ENCODE measurements around the gene CBX1. TPM values are rescaled to one million over a fixed set of nuclear protein-coding genes. Genes with fewer than 3 reads are reported as not detected.

CBX1 gene
- total RNA-seq, 2 donors from 2014 or later: 173 to 230 TPM

DNA sequence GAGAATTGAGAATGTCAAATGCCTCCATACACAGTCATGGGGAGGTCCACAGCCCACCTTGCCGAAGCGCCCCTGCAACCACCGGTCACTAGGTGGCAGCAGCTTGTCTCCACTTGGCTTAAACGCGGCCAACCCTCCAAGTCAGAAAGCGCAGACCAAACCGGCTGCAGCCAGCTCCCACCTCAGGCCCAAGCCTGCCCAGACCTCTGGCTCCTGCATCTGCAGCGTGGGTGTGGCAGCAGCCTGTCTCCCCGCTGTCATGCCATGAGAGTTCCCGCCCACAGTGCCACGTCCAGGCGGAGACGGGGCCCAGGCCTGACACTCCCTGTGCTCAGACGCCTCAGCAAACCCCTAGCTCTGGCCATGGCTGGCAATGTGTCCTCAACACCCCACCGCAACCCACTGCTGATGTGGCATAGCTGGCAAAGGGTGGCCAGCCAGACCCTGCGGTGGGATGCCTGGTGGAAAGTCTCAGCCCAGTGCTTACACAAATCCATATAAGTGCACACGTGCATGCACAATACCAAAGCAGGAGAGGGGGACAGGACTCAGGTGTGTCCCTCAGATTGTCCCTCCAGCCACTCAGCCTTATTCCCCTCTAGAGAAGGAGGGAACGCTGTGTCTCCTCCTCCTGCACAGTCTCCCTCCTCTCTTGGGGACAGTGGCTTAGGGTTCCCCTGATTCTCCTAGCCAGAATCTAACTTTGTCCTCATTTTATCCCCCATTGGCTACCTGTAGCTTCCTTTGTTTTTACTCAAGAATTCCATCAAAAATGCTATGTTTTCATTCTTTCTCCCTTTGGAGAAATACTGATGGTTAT lies 74.6 kb downstream of the CBX1 start:
- Histone ChIP-seq H3K9me3 (ENCODE audit: control insufficient read depth, low read length) (no peaks in the 10 kb centered on the region), H3K4me3 (ENCODE audit: low read length) (no peak overlapping the region), H3K36me3 (ENCODE audit: control insufficient read depth, insufficient read depth, low read length) (no peaks in the 10 kb centered on the region), H3K27me3 (ENCODE audit: control insufficient read depth, insufficient read depth, low read length, poor library complexity, severe bottlenecking) (peaks cover 30% of the 10 kb centered on the region), H3K4me1 (ENCODE audit: control insufficient read depth, insufficient read depth, low read length) (no peaks in the 10 kb centered on the region), H3K27ac (ENCODE audit: low read depth, low read length) (no peak overlapping the region), H3K9ac (ENCODE audit: extremely low read depth, low read length, poor library complexity, severe bottlenecking) (no peak overlapping the region)
- peak; percentile 98 for DNase-seq
- Mint-ChIP-seq H3K36me3 (ENCODE audit: low read depth) (no peaks in the 10 kb centered on the region), H3K27me3 (ENCODE audit: insufficient read depth) (peaks cover 43% of the 10 kb centered on the region), H3K4me1 (peaks cover 10% of the 10 kb centered on the region), H3K27ac (no peak overlapping the region), H3K4me3 (no peak overlapping the region), H3K9me3 (no peaks in the 10 kb centered on the region)
- TF ChIP-seq, protein P1, sequence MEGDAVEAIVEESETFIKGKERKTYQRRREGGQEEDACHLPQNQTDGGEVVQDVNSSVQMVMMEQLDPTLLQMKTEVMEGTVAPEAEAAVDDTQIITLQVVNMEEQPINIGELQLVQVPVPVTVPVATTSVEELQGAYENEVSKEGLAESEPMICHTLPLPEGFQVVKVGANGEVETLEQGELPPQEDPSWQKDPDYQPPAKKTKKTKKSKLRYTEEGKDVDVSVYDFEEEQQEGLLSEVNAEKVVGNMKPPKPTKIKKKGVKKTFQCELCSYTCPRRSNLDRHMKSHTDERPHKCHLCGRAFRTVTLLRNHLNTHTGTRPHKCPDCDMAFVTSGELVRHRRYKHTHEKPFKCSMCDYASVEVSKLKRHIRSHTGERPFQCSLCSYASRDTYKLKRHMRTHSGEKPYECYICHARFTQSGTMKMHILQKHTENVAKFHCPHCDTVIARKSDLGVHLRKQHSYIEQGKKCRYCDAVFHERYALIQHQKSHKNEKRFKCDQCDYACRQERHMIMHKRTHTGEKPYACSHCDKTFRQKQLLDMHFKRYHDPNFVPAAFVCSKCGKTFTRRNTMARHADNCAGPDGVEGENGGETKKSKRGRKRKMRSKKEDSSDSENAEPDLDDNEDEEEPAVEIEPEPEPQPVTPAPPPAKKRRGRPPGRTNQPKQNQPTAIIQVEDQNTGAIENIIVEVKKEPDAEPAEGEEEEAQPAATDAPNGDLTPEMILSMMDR (conservative IDR thresholded peaks at IDR 0.05): peak; percentile 92
- WGBS, 2 experiments (ENCODE audit: insufficient coverage in 1 of 2, insufficient read length in 1 of 2): 27 to 46% methylated on average over 4 to 18 of the region's 18 CpGs

DNA sequence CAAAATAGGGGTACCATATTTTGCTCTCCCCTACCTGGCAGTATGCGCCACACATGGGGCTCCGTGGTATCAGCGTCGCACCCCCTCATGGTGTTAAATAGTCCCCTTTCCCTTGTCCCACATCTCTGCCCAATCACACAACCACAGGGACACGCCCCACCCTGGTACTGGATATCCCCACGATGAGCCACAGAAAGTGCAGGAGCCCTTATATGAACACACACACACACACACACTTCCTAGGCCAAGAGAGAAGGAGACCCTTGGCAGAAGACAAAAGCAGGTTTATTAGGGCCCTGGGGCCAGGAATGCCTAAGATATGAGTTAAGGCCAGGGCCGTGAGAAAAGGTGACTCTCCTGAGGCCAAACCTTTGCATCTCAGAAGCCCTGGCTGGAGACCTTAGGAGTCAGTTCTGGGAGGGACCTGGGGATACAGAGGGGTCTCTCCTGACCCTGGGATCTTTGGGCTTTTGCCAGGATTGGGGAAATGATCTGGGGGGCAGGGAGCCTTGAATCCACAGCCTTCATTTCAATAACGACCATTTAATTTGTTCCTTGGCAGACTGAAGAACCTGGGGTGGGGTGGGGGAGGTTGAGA lies 75.3 kb downstream of the CBX1 start:
- Histone ChIP-seq H3K9me3 (ENCODE audit: control insufficient read depth, low read length) (no peaks in the 10 kb centered on the region), H3K36me3 (ENCODE audit: control insufficient read depth, insufficient read depth, low read length) (no peaks in the 10 kb centered on the region), H3K27ac (ENCODE audit: low read depth, low read length) (no peak overlapping the region), H3K9ac (ENCODE audit: extremely low read depth, low read length, poor library complexity, severe bottlenecking) (no peak overlapping the region), H3K4me3 (ENCODE audit: low read length) (peak overlapping the region; percentile 80), H3K27me3 (ENCODE audit: control insufficient read depth, insufficient read depth, low read length, poor library complexity, severe bottlenecking) (peaks cover 30% of the 10 kb centered on the region), H3K4me1 (ENCODE audit: control insufficient read depth, insufficient read depth, low read length) (no peaks in the 10 kb centered on the region)
- Mint-ChIP-seq H3K27me3 (ENCODE audit: insufficient read depth) (peaks cover 48% of the 10 kb centered on the region), H3K9me3 (no peaks in the 10 kb centered on the region), H3K4me1 (peaks cover 10% of the 10 kb centered on the region), H3K4me3 (peak overlapping the region; percentile 59), H3K27ac (no peak overlapping the region), H3K36me3 (ENCODE audit: low read depth) (no peaks in the 10 kb centered on the region)
- DNase-seq: no peak
- TF ChIP-seq, protein P1 (conservative IDR thresholded peaks at IDR 0.05): no peak
- WGBS, 2 experiments (ENCODE audit: insufficient coverage in 1 of 2, insufficient read length in 1 of 2): 72 to 80% methylated on average over 6 to 7 of the region's 8 CpGs

DNA sequence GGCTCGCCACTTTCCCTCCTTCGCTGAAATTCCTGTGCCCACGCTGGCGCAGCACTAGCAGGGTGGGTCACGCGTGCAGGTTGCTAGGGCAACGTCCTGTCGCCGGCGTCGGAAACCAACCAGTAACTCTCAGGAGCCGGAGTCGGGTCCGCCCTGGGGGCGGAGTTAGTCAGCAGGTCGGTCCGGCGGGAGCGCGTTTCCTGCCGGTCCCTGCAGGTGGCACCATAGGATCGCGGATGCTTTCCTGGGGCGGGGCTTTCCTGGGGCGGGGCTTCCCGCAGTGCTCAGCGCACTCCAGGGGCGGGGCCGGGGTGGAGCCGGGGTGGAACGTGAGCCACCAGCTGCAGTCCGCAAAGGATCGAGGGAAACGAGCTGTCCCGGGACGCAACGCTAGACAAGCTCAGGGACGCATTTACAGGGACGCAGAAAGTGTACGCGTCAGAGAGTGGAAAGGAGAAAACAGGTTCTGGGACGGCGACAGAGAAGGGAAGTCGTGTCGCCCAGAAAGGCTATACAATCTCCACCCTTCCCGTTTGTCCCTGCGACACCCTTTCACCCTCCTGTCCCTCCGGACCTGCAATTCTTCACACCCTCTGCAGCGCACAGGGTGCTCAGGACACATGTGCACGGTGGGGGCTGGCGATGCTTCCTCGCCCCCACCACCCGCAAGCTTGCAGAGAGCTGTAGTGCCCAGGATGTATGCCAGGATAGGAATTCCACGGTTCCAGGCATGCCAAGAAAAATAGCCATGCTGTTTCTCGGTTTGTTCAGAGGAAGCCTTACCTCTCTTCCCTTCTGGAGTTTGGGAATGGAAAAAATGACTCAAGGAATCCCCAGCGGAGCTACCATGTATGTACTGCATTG lies 76.0 kb downstream of the CBX1 start:
- Mint-ChIP-seq H3K27me3 (ENCODE audit: insufficient read depth) (peaks cover 51% of the 10 kb centered on the region), H3K36me3 (ENCODE audit: low read depth) (no peaks in the 10 kb centered on the region), H3K4me3 (peak overlapping the region; percentile 59), H3K9me3 (no peaks in the 10 kb centered on the region), H3K4me1 (peaks cover 10% of the 10 kb centered on the region), H3K27ac (peak overlapping the region; percentile 6)
- no peaks in the 10 kb centered on the region for H3K36me3 ChIP-seq (ENCODE audit: control insufficient read depth, insufficient read depth, low read length)
- H3K27ac ChIP-seq (ENCODE audit: low read depth, low read length): peak overlapping the region; percentile 5
- TF ChIP-seq, protein P1 (conservative IDR thresholded peaks at IDR 0.05): peak; percentile 82
- peak; percentile 100 for DNase-seq
- H3K27me3 ChIP-seq (ENCODE audit: control insufficient read depth, insufficient read depth, low read length, poor library complexity, severe bottlenecking): peaks cover 30% of the 10 kb centered on the region
- no peaks in the 10 kb centered on the region for H3K9me3 ChIP-seq (ENCODE audit: control insufficient read depth, low read length)
- peak overlapping the region; percentile 80 for H3K4me3 ChIP-seq (ENCODE audit: low read length)
- 3% methylated on average over 34 to 56 of the region's 56 CpGs for WGBS, 2 experiments (ENCODE audit: insufficient coverage in 1 of 2, insufficient read length in 1 of 2)
- H3K9ac ChIP-seq (ENCODE audit: extremely low read depth, low read length, poor library complexity, severe bottlenecking): no peak overlapping the region
- no peaks in the 10 kb centered on the region for H3K4me1 ChIP-seq (ENCODE audit: control insufficient read depth, insufficient read depth, low read length)
